Heart left ventricle (tissue), 13 donors: ENCODE data around the gene CLNK.

Experiments used
- POLR2A ChIP-seq, 2 donors: fragments of 450-650 bp; IDR thresholded peaks; one replicate each; pipeline ENCODE4 v1.6.1; 2017; ENCODE audit warnings: antibody characterized with exemption in 2 of 2, mild to moderate bottlenecking in 2 of 2, moderate library complexity in 2 of 2
- TF ChIP-seq, protein P1 (sequence below), 12 donors: fragments of 200-600 bp; sonication (generic) in 4 of 12; IDR thresholded peaks; one replicate each; pipeline versions ENCODE4 v1.5.0 to v1.8.0; 2018 to 2022; ENCODE audit warnings: antibody characterized with exemption in 12 of 12, mild to moderate bottlenecking in 5 of 12
- donor health status: ischemic (EF 13 %, LVEDD 7.1; RV severe dilation, severe dysfunction).
- donor health status: DM: no; HTN: yes; CAD: no.
- donor health status: DM: no; HTN: no; CAD: no.
- donor health status: ischemic (EF 25% LVEDD 6.9; RV normal size, moderate dysfunction).
- donor health status: ischemic (EF 25% LVEDD 5.7; RV mildly dilated, moderate dysfunction).
- donor health status: ischemic (EF 35%, LVEDD 5.7; RV mildly dilated, moderate dysfunction).
- donor health status: nonischemic (EF 11% LVEDD 7.7; RV severe dilation, severe dysfunction).
- donor health status: DM: yes; HTN: yes; CAD: no.
- donor health status: PGD.
- donor health status: ischemic (EF 29% LVEDD 5.4; RV normal size, mild dysfunction).
- donor health status: nonischemic (EF 23%, LVEDD 6.1; RV moderate dilation, normal function).

GRCh38 chr4:10640561-10641201 is 43.9 kb downstream of the CLNK start:
- no peak for TF ChIP-seq POLR2A (IDR thresholded peaks at IDR 0.05)
- TF ChIP-seq, protein P1, sequence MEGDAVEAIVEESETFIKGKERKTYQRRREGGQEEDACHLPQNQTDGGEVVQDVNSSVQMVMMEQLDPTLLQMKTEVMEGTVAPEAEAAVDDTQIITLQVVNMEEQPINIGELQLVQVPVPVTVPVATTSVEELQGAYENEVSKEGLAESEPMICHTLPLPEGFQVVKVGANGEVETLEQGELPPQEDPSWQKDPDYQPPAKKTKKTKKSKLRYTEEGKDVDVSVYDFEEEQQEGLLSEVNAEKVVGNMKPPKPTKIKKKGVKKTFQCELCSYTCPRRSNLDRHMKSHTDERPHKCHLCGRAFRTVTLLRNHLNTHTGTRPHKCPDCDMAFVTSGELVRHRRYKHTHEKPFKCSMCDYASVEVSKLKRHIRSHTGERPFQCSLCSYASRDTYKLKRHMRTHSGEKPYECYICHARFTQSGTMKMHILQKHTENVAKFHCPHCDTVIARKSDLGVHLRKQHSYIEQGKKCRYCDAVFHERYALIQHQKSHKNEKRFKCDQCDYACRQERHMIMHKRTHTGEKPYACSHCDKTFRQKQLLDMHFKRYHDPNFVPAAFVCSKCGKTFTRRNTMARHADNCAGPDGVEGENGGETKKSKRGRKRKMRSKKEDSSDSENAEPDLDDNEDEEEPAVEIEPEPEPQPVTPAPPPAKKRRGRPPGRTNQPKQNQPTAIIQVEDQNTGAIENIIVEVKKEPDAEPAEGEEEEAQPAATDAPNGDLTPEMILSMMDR (IDR thresholded peaks at IDR 0.05): no peak
